Astrocyte of the spinal cord (primary cell): ENCODE data around the gene IQGAP2.

Experiments
- DNase-seq: peaks from one replicate; pipeline ENCODE4 v3.0.0; 2011; ENCODE audit warnings: low read depth, low spot score
- H3K4me3 ChIP-seq: 2 replicates; pipeline ENCODE4 v1.5.1; 2011; ENCODE audit warnings: low read depth, mild to moderate bottlenecking, low read length, moderate library complexity
- in situ Hi-C: cut with HindIII; loops from 2 replicates; pipeline ENCODE4 v1.10.0; 2017; ENCODE audit warnings: low sequenced_read_pairs
- TF ChIP-seq, protein P1 (sequence below): IDR thresholded peaks from 2 replicates; pipeline ENCODE4 v1.5.1; 2012; ENCODE audit warnings: low read depth, mild to moderate bottlenecking, low read length, inconsistent platforms

Gene IQGAP2

DNA sequence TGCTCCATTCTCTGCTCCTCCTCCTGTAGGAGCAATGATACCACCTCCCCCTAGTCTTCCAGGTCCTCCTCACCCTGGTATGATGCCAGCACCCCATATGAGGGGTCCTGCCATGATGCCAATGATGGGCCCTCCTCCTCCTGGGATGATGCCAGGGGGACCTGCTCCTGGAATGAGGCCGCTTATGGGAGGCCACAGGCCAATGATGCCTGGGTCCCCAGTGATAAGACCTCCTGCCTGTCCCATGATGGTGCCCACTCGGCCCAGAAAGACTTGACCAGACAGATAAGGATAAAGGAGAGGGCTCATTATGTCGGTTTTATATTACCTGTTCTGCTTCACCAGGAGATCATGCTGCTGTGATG, 26.2 kb upstream of the IQGAP2 start:
- TF ChIP-seq, protein P1, sequence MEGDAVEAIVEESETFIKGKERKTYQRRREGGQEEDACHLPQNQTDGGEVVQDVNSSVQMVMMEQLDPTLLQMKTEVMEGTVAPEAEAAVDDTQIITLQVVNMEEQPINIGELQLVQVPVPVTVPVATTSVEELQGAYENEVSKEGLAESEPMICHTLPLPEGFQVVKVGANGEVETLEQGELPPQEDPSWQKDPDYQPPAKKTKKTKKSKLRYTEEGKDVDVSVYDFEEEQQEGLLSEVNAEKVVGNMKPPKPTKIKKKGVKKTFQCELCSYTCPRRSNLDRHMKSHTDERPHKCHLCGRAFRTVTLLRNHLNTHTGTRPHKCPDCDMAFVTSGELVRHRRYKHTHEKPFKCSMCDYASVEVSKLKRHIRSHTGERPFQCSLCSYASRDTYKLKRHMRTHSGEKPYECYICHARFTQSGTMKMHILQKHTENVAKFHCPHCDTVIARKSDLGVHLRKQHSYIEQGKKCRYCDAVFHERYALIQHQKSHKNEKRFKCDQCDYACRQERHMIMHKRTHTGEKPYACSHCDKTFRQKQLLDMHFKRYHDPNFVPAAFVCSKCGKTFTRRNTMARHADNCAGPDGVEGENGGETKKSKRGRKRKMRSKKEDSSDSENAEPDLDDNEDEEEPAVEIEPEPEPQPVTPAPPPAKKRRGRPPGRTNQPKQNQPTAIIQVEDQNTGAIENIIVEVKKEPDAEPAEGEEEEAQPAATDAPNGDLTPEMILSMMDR, result no peak
- no peak overlapping the region for H3K4me3 ChIP-seq
- in situ Hi-C loops, result no loop called here
- DNase-seq, result no peak

DNA sequence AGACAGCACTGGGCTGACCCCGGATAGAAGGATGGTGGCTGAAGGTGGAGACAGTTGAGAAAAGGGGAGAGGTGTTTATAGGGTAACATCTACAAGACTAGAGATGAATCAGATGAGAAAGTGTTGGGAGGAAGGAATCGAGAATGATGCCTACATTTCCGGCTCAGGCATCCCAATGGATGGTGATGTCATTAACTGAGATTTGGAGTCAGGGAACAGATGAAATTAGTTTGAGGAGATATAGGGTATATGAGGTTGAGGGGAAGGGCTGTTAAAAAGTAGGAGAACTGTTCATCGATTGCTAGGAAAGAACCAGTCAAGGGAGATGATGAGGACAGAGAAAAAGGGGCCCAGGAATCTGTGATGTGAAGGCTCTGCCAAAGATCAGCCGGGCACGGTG, 24.7 kb upstream of the IQGAP2 start:
- H3K4me3 ChIP-seq, result no peak overlapping the region
- in situ Hi-C loops, result no loop called here
- TF ChIP-seq, protein P1, result no peak
- no peak for DNase-seq

GRCh38 chr5:76379316-76379715, 23.8 kb upstream of the IQGAP2 start:
- H3K4me3 ChIP-seq, result no peak overlapping the region
- no peak for DNase-seq
- TF ChIP-seq, protein P1, result no peak
- in situ Hi-C loops, result no loop called here

DNA sequence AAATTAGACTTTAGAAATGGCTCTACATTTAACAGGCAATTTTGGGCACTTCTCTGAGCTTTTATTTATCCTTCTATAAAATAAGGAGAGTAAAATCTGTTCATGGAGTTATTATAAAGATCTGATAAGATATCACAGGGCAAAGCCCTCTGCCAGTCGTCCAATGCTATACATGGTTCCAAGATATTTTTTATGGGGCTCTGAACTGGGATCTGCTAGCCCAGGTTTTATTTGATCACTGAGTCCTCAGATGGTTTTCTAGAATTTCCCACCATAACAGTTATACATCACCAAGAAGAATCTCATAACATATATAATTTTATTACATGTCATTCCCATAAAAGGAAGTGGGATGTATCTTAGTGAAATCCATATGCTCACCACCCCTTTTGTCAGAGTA, 23.2 kb upstream of the IQGAP2 start:
- TF ChIP-seq, protein P1, result no peak
- no peak for DNase-seq
- in situ Hi-C loops, result no loop called here
- no peak overlapping the region for H3K4me3 ChIP-seq

DNA sequence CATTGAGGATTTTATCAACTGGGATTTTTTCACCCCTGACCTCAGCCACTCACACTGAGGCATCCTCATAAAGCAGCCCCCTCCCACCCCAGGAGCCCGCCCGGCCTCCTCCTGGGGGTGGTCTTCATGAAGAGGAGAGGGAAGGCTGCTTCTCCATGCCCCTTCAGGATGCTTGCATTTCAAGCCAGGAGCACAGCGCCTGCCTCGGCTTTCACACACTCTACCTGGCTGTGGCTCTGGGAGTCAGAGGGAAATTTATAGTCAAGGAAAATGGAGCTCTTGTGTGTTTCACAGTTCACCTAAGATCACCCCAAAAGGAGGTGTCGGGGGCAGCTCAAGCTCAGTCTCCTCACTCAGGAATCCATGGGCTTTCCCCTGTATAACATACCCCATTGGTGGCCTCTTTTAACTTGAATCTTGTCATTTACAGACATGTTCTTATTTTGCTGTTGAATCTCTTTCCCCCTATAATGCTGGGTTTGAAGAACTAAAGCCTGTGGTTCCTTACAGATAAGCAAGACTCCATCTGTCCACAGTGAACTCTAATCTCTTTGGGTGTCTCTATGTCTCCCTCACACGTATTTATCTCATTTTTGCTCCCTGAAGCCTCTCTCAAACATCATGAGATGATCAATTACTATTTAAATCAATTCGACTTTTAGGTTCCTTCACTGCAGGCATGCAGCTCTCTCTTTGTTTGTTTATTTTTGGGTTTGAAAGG, 22.6 kb upstream of the IQGAP2 start:
- TF ChIP-seq, protein P1, result no peak
- no peak for DNase-seq

DNA sequence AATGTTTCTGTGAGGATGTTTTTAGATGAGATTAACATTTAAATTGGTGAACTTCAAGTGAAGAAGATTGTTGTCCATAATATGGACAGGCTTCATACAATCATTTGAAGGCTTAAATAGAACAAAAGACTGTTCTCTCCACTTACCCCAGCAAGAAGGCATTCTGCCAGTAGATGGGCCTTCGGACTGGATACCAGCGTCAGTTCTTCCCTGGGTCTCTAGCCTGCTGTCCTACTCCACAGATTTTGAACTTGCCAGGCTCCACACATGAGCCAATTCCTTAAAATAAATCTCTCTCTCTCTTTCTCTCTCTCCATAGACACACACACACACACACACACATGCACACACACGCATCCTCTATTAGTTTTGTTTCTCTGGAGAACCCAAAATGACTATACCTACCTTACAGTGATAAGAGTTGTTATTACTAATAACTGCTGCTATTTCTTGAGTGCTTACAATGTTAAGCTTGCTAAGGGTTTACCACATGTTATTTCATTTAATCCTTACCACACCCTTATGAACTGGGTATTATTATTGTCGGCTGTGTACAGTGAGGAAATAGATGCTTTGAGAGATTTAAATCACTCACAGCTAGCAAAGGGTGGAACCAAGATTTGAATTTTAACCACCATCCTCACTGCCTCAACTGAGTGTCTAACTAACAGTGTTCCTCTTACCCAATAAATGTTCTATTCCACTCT, 19.8 kb upstream of the IQGAP2 start:
- DNase-seq, result no peak
- TF ChIP-seq, protein P1, result no peak
- no peak overlapping the region for H3K4me3 ChIP-seq
- in situ Hi-C loops, result no loop called here

More for the DNA sequence above, 22.6 kb upstream of the IQGAP2 start:
- no peak overlapping the region for H3K4me3 ChIP-seq
- in situ Hi-C loops, result no loop called here
